Measurements from ENCODE around the gene ETV1.

The ETV1 gene

DNA sequence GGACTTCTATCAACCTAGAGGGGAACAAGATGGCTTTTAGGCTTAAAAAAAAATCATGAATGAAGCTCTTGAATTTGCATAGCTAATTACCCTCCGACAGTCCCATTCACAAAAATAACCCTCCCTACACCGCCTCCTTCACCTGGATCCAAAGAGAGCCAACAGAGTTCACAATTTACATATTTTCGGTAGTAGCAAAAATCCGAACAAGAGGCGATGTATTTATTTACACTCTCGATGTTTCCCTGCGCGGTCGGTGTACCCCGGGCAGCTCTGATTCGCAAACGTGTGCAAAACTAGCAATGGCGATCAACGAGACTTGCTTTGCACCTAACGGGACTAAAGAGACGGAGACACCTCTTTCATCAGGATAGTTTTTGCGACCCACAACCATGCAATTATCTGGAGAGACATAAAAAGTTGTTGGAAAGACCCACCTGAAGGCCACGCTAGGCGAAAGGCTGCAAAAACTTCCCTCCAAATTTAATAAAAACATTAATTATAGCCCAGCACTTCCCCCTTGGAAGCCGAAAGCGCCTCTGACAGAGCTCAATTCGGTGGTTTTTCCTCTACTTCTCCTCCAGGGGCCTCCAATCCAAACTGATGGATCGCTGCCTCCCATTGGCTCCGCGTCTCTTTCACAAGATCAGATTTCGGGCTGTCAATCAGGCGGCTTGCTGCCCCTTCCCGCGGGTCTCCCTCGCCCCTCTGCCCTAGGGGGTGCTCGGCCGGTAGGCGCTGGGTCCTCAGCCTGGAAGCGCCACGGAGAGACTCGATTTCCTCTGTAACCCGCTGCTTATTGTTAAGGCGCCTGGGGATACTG, at the start of gene ETV1:
Gene ETV1, minus strand, starts transcription at position 541 of the 823 bp plus-strand sequence. CDS start 614 bp downstream, outside the sequence.
- no peak for DNase-seq (ENCODE audit: extremely low read depth in 1 of 2, low read depth in 1 of 2)

DNA sequence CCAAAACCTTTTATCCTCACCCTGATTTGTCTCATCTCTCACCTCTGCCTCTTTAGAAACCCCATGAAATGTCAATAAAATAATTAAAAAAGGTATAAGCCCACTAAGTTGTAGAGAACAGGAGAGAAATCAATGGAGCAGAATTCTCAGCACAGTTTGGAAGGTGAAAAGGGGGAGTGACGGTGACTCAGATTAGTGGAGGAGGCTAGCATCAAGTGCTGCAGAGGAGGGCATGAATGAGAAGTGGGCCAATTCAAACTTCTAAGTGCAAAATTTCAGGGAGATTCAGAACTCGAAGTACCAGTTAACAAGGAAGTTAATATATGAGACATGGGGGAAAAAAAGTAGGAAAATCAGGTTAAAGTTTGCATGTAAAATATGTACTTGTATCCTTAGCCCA, 34.9 kb upstream of the ETV1 start:
- no peak for DNase-seq (ENCODE audit: extremely low read depth in 1 of 2, low read depth in 1 of 2)

DNA sequence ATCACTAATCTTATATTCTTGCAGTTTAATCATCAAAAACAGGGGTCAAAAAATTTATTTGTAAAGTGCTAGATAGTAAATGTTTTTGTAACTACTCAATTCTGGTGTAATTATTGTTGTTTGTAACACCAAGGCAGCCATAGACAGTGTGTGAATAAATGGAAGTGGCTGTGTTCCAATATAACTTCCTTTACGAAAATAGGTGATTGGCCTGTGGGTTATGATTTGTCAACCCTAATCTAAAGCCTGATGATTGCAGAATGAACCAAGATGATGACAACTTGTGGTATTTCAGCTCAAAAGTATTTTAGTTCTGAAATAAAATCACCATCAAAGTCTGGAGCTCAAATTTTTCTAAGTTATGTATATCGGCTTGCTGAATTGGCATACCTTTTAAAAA, 34.4 kb upstream of the ETV1 start:
- DNase-seq (ENCODE audit: extremely low read depth in 1 of 2, low read depth in 1 of 2), result no peak

DNA sequence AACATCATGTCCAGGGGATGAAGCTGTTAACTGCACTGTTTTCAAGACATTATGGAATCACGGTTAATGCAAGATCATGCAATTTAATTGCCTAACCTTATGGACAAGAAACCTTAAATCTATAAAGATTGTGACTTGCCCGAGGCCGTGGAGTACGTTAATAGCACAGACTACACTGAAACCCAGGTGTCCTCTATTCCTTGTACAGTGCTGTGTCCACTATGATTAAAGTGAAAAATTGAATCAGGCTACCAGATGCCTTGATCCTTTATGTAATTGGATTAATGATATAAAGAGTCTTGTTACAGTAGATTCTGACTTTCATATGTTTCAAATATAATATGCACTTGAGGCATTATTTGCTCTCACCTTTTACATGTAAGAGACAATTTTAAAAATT, 33.9 kb upstream of the ETV1 start:
- no peak for DNase-seq (ENCODE audit: extremely low read depth in 1 of 2, low read depth in 1 of 2)

DNA sequence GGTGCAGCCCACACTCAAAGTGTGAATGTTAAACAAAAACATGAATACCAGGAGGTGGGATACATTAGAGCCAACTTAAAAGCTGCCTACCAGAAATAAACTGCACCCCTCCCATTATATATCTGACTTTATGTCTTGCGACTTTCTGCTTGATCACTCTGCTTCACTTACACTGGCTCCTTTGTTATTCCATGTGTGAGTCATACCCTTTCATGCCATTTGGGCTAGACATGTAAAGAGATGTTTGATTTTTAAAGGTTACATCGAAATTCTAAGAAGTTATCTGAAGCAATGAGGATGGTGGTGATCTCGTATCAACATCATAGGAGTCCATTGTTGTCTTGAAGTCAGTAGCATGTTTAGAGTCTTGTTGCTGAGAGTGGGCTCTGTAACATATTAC, 31.6 kb upstream of the ETV1 start:
- DNase-seq (ENCODE audit: extremely low read depth in 1 of 2, low read depth in 1 of 2), result no peak

DNA sequence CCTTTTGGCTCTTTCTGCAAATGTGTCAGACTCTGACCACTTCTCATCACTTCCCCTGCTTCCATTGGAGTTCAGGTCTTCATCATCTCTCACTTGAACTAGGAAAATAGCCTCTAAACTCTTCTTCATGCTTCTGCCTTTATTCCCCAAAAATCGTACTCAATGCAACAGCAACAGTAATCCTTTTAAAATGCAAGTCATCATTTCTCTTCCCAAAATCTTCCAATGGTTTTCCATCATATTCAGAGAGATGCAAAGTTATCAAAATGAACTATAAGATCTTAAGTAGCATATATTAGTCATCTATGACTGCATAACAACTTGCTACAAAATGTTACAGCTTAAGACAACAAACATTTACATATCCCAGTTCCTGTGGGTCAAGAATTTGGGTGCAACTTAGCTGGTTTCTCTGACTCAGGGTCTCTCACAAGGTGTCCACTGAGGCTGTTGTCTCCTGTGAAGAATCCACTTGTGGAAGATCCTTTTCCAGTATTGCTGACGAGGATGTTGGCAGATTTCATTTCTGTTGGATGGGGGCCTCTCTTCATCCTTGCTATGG, 31.0 kb upstream of the ETV1 start:
- no peak for DNase-seq (ENCODE audit: extremely low read depth in 1 of 2, low read depth in 1 of 2)

DNA sequence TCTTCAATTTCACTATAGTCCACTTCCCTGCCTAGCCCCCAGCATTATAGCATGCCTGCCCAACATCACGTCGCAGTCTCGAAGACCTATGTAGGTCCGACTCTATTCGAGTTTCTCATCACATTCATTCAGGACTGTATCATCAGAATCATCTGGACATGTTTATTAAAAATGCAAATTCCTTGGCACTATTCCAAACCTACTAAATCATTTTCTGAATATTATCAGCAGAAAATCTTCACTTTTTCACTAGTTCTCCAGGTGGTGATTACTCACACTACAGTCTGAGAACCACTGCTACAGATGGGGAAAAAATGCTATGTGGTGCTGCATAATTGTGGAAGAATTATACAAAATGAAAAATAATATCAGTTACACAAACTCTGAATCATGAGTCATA, 29.3 kb upstream of the ETV1 start:
- no peak for DNase-seq (ENCODE audit: extremely low read depth in 1 of 2, low read depth in 1 of 2)

DNA sequence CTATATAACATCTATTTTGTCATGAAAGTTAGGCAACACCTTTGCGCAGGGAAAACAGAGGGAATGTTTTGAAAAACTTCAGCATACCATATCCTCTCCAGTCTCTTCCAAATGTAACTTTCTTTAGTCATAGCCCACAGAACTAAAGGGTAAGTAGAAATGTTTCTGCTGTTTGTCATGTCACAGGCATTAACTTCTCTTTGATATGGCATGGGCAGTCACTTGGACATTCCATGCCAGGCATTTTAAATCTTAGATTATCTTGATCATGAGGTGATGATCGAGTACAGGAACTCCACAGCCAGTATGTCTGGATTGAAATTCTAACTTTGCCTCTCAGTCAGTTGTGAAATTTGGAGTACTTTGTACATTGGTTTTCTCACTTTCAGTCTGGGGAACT, 27.5 kb upstream of the ETV1 start:
- no peak for DNase-seq (ENCODE audit: extremely low read depth in 1 of 2, low read depth in 1 of 2)

DNA sequence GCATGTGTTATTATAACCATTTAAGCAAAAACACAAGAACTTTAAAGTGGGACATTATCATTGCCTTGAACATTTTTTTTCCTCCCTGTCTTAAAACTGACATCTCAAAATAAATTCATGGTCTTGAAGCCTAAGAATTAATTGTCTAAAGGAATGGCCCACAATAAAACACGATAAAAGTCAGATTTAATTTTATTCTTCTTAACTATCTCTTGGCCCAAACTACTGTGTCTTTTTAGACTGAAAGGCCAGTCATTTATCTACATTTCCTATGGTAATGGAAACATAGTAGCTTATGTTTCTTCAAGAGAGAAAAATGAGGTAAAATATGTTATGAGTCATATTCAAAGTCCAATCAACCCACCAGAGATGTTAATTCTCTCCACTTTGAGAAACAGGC, 24.4 kb upstream of the ETV1 start:
- DNase-seq (ENCODE audit: extremely low read depth in 1 of 2, low read depth in 1 of 2), result no peak

DNA sequence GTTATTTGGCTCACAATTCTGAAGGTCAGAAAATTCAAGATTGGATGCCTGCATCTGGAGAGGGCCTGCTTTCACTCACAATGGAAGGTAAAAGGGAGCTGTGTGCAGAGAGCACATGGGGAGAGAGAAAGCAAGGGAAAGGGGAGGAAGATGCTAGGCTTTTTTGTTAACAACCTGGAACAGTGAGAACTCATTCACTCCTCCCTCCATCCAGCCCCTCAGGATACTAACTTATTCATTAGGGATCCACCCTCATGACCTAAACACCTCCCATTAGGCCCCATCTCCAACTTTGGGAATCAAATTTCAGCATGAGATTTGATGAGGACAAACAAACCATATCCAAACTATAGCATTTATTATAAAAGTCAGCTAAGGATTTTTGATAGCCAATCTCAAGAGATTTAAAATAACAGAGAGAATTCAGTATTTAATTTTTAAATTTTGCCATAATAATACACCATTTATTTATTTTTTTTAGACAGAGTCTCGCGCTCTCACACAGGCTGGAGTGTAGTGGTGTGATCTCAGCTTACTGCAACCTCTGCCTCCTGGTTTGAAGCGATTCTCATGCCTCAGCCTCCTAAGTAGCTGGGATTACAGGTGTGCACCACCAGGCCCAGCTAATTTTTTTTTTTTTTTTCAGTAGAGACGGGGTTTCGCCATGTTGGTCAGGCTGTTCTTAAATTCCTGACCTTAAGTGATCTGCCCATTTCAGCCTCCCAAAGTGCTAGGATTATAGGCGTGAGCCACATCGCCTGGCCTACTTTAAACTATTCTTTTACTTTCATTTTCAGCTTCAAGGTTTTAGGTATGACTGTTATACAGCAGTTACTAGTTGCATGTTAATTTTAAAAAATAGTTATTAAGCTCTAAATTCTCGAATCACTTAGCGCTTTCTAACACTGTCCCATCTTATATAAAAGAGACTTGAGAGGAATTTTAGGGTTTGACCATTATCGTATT, 20.3 kb upstream of the ETV1 start:
- DNase-seq (ENCODE audit: extremely low read depth in 1 of 2, low read depth in 1 of 2), result no peak

DNA sequence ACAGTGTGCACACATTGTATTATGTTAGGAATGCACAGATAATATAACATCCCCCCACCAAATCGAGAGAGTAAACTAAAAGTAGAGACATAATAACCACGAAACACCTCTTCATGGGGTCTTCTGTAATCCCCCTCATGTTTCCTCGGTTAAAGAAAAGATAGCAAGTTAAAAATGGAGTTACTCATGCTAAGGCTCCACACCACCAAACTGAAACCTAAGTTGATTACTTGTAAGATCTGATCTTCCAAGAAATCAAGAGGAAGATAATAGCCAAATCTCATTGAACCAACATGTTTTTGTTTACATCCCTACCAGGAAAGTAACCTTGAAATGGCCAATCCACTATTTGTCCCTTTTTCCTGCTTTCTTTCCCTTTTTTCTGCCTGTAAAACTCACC, 11.7 kb upstream of the ETV1 start:
- DNase-seq (ENCODE audit: extremely low read depth in 1 of 2, low read depth in 1 of 2), result no peak

DNA sequence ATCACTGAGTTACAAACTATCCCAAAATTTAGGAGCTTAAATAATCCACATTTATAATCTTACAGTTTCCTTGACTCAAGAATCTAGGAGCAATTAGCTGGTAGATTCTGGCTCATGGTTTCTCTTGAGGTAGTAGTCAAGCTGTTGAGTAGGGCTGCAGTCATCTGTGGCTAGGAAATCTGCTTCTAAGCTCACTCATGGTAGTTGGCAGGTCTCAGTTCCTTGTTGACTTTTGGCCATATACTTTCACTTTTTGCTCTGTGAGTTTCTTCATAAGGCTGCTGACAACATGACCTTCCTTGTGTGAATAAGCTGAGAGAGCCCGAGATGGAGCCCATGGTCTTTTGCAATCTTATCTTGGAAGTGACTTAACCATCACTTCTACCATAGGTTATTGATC, 10.8 kb upstream of the ETV1 start:
- no peak for DNase-seq (ENCODE audit: extremely low read depth in 1 of 2, low read depth in 1 of 2)

DNA sequence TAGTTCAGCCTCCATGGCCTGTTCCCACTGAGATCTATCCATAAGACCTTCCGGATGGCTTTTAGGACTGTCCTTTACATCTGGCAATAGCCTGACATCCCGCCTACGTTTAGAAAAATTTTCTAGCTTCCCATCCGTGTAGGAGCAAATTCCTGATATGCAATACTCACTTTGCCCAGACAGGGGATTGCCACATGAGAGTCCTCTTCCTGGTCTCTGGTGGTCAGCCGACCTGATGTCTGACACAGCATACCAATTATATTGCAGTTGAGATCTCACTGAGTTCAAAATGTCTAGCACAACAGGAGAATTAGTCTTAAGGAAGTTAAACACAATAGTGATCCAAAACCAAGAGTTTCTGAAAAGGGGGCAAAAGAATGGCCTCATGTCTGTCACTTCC, 9.4 kb upstream of the ETV1 start:
- DNase-seq (ENCODE audit: extremely low read depth in 1 of 2, low read depth in 1 of 2), result no peak

DNA sequence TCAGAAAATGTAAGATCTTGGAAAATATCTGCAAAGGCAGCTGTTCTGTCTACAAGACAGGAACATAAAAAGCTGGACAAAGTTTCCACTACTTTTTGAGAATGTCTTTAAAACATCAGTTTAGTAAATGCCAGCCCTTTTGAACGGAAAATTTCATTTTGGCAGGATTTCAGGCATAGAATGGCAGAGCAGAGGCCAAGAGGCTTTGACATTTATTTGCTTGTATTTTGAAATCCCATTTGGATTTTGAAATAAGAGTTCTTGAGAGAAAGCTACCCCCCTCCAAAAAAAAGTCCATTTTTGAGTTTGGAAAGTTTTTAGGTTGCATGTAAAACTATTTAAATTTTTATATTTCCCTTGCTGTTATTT, 3.1 kb upstream of the ETV1 start:
- DNase-seq (ENCODE audit: extremely low read depth in 1 of 2, low read depth in 1 of 2), result no peak

DNA sequence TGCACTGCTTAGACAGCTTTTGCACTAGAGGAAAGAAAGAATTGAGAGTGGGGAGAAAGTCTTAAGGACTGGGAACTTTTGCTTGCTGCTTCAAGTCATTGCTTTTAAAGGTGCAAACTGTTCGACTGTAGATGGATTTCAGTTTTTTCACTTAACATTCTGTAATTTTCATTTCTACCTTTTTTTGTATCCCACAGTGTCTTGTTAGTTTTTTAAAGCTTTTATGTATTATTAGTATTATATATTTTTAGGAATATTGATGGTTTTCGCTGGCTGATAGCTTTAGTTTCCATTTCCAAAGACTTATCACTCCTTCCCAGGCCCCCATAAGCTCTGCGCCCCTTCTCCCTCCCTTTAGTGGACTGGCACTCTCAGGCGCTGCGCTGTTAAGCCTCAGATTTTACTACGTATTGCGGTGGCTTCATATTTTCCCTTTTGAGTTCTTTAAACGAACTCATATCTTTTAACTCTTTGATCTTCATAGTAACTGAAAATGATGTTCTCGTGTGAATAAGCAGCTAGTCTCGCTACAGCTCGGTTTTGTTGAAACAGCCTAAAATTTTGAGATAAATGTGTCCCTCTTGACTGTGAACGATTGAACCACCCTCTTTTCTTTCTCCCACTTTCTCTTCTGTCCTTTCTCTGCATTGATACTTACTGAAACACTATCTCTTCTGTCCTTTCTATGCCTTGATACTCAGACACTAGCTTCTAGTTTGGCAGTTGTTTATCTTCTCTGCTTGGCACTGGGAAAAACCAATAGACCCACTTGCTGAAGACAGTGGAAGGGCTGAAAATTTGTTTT, 2.5 kb upstream of the ETV1 start:
- no peak for DNase-seq (ENCODE audit: extremely low read depth in 1 of 2, low read depth in 1 of 2)

DNA sequence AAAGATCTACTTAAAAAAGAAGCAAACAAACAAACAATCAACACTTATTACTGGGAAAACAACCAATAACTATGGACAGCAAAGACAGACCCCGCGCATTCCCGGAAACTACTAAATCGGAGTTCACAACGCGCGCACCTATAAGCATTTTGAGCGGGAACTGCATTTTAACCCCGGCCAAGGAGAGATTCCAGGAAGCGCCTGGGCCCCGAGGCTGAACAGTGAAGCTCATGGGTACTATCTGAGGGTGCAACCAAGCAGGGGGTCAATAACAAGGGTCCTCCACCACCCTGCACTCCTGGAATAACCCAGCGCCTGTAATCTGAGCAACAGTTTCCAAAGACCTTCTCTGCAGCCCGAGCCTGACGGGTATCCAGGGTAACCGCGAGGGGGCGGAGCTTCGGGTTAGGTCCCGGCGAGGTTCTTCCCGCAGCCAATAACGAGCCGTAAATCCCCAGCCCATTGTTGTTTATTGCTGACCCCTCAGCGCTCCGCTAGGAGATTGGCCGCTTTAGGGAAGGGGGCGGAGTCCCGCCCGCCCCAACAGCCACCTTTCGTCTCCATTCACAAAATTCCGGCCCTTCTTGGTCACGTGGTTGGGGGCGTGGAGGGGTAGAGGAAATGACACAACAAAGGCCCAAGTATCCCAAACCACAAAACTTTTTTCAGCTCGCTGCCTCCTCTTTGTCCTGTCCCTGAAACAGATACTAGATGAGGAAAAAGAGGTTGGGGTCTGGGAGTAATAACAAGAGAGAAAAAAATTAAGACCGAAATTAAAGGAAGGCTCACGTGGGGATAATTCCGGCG, 1.7 kb upstream of the ETV1 start:
- peak; percentile 29 to 33 for DNase-seq (ENCODE audit: extremely low read depth in 1 of 2, low read depth in 1 of 2)

DNA sequence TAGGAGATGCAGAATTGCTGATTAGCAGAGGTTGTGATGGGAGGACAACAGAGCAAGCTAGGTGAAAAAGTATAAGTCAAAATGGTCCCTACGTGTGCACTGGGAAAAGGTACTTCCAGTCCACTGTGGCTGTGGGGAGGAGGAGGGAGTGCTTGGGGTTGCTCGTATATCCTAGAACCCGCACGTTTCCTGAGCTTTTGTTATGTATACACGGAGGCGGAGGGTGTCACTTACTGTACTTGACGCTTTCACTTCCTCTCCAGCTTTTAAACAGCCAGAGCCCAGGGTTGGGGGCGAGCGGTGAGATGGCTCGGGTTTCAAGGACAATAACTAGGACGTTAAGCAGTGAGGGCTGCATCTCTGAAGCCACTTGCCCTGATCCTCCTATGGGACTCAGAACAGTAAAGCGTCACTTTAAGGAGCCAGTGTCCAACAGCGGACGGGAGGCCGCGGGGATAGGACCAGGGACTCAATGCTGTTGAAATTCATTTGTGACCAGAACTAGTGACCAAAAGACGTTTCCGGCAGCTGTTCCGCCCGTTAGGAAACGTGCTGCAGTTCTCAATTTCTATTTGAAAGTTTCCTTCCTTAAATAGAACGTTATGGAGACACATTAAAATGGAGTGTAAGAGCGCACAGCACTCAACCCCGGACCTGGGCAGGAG, 985 bp upstream of the ETV1 start:
- DNase-seq (ENCODE audit: extremely low read depth in 1 of 2, low read depth in 1 of 2), result no peak

DNA sequence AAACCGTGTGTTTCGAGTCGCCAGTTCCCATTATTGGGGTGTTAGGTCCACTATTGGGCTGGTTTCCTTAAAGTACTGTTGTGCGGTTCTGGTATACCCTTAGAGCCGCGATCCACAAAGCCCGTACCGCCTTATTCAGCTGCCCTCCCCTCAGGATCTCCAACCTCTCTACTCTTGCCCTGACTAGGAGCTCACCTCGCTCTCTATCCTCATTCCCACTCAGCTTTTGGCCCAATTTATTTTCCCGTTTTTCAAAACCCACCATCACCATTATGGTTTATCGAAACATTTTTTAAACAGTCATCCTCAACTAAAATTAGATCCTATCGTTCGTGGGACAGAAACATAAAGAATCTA, 461 bp upstream of the ETV1 start:
- DNase-seq (ENCODE audit: extremely low read depth in 1 of 2, low read depth in 1 of 2), result no peak

DNA sequence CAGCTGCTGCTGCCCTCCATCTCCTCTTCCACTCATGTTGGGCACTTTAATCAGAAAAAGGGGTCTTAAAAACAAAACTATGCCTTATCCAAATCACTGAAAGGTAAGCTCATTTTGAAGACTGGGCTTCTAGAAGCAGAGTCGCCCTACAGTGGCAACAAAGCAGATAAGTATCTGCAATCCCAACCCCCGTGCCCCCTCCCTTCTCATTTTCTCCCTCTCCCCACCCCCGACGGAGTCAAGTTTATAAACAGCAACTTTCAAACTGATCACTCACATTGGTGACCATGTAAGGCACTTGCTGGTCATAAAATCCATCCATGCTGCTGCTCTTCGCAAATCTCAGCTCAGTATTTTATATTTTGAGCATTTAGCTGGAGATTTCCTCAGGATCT, 738 bp downstream of the ETV1 start:
- DNase-seq (ENCODE audit: extremely low read depth in 1 of 2, low read depth in 1 of 2), result no peak

DNA sequence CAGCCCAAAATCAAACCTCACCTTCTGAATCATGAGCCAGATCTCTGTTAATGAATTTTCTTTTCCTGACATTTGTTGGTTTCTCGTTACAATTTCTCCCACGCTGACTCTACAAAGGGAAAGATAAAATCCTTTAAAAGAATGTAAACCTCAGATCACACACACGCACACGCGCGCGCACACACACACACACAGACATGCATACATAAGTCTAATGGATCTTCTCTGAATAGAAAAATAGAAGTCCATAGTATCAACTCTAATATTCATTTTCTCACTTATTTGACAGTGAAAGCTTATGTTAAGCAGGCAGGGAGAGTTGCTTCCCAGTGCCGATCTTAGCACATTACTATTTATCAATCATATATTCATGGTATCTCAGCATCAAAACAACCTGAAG, 1.4 kb downstream of the ETV1 start:
- DNase-seq (ENCODE audit: extremely low read depth in 1 of 2, low read depth in 1 of 2), result no peak

Measured in activated CD8-positive, alpha-beta memory T cell treated with anti-CD3 and anti-CD28 coated beads for 1 hour (primary cell).